ENCODE measurements around the gene ANO4. TPM values are rescaled to one million over a fixed set of nuclear protein-coding genes. Genes with fewer than 3 reads are reported as not detected.

The ANO4 gene
- total RNA-seq, 2 donors from 2014 or later = 7.2 to 8.5 TPM

DNA sequence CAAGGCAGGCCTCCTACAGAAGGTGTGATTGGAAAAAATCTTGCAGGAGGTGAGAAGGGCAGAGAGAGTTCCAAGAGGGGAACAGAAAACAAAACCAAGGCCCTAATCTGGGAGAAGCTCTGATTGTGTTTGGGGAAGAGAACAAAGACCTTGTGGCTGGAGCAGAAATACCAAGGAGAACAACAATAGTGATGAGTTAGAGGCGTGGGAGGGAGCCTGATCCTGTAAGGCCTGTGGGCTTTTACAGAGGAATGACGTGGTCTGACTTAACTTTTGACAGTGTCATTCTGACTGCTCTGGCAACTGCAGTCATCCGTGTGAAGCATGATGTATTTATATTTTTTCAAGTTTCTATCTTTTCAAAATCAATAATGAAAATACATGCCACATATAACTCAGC lies 200.6 kb downstream of the ANO4 start:
- no peak overlapping the region for H3K4me3 ChIP-seq
- WGBS = 65% methylated on average over 3 of the region's 3 CpGs
- intact Hi-C loops (cut with DNase I) = no loop called here

DNA sequence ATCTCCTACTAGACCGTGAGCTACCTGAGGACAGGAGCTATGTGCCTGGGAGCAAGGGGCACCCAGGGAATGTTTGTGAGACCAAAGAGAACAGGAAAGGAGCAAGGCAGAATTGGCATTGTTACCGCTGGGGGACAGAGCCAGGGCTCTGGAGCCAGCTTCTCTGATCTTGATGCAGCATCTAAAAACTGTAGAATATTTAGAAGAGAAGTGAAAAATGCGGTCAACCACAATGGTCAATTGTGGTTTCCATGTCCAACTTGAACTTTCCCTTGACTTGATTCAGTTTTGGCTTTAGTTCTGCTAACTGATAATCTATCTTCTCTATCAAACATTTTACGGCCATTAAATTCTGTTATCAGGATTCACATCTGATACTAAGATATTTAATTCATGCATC lies 201.2 kb downstream of the ANO4 start:
- Histone ChIP-seq H3K4me1 (replicated peaks) (no peaks in the 10 kb centered on the region), H3K4me3 (no peak overlapping the region), H3K9me3 (no peaks in the 10 kb centered on the region), H3K27me3 (replicated peaks; ENCODE audit: insufficient read depth) (no peaks in the 10 kb centered on the region), H3K27ac (no peak overlapping the region), H3K36me3 (no peaks in the 10 kb centered on the region)
- intact Hi-C loops (cut with DNase I) = no loop called here
- DNase-seq (ENCODE audit: low spot score) = no peak
- 80% methylated on average over 4 of the region's 4 CpGs for WGBS
- TF ChIP-seq POLR2A (IDR thresholded peaks at IDR 0.05) = no peak
- TF ChIP-seq POLR2AphosphoS5 (IDR thresholded peaks at IDR 0.05) = no peak
- TF ChIP-seq, protein P1, sequence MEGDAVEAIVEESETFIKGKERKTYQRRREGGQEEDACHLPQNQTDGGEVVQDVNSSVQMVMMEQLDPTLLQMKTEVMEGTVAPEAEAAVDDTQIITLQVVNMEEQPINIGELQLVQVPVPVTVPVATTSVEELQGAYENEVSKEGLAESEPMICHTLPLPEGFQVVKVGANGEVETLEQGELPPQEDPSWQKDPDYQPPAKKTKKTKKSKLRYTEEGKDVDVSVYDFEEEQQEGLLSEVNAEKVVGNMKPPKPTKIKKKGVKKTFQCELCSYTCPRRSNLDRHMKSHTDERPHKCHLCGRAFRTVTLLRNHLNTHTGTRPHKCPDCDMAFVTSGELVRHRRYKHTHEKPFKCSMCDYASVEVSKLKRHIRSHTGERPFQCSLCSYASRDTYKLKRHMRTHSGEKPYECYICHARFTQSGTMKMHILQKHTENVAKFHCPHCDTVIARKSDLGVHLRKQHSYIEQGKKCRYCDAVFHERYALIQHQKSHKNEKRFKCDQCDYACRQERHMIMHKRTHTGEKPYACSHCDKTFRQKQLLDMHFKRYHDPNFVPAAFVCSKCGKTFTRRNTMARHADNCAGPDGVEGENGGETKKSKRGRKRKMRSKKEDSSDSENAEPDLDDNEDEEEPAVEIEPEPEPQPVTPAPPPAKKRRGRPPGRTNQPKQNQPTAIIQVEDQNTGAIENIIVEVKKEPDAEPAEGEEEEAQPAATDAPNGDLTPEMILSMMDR (IDR thresholded peaks at IDR 0.05) = no peak

More for the DNA sequence above, 200.6 kb downstream of the ANO4 start:
- DNase-seq (ENCODE audit: low spot score) = no peak
- Histone ChIP-seq H3K9me3 (no peaks in the 10 kb centered on the region), H3K4me1 (replicated peaks) (no peaks in the 10 kb centered on the region), H3K27ac (no peak overlapping the region), H3K27me3 (replicated peaks; ENCODE audit: insufficient read depth) (no peaks in the 10 kb centered on the region), H3K36me3 (no peaks in the 10 kb centered on the region)
- no peak for TF ChIP-seq POLR2A (IDR thresholded peaks at IDR 0.05)
- TF ChIP-seq POLR2AphosphoS5 (IDR thresholded peaks at IDR 0.05) = no peak
- TF ChIP-seq, protein P1 (IDR thresholded peaks at IDR 0.05) = no peak

DNA sequence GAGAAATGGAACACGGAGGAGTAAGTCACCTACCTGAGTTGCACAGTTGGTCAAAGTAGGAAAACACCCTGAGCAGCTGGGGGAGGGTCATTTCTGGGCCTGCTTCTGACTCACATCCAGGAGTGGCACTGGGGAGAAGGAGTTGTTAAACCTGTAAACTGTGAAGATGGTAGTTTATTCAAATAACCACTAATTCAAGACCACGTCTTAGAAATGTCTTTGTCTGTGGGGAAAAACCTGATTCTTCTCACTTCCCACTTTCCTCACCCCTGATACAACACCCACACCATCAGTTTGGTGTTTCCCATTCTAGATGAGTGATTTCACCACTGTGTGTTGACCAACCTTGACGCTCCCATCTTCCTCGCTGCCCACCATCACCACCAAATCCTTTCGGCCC lies 207.1 kb downstream of the ANO4 start:
- no peak overlapping the region for H3K4me3 ChIP-seq
- TF ChIP-seq, protein P1 (IDR thresholded peaks at IDR 0.05) = no peak
- TF ChIP-seq POLR2AphosphoS5 (IDR thresholded peaks at IDR 0.05) = no peak
- no peaks in the 10 kb centered on the region for H3K9me3 ChIP-seq
- no peak for DNase-seq (ENCODE audit: low spot score)
- H3K27me3 ChIP-seq (replicated peaks; ENCODE audit: insufficient read depth) = no peaks in the 10 kb centered on the region
- H3K27ac ChIP-seq = no peak overlapping the region
- no peaks in the 10 kb centered on the region for H3K4me1 ChIP-seq (replicated peaks)
- H3K36me3 ChIP-seq = no peaks in the 10 kb centered on the region
- intact Hi-C loops (cut with DNase I) = no loop called here
- WGBS = 95% methylated on average over 5 of the region's 5 CpGs

GRCh38 chr12:101002696-101003419 lies 208.3 kb downstream of the ANO4 start:
- Histone ChIP-seq H3K27me3 (replicated peaks; ENCODE audit: insufficient read depth) (no peaks in the 10 kb centered on the region), H3K36me3 (no peaks in the 10 kb centered on the region), H3K4me1 (replicated peaks) (no peaks in the 10 kb centered on the region), H3K9me3 (no peaks in the 10 kb centered on the region), H3K27ac (no peak overlapping the region), H3K4me3 (no peak overlapping the region)
- WGBS = 62% methylated on average over 3 of the region's 3 CpGs
- TF ChIP-seq, protein P1 (IDR thresholded peaks at IDR 0.05) = no peak
- TF ChIP-seq POLR2AphosphoS5 (IDR thresholded peaks at IDR 0.05) = no peak
- no peak for TF ChIP-seq POLR2A (IDR thresholded peaks at IDR 0.05)
- intact Hi-C loops (cut with DNase I) = no loop called here
- DNase-seq (ENCODE audit: low spot score) = no peak

DNA sequence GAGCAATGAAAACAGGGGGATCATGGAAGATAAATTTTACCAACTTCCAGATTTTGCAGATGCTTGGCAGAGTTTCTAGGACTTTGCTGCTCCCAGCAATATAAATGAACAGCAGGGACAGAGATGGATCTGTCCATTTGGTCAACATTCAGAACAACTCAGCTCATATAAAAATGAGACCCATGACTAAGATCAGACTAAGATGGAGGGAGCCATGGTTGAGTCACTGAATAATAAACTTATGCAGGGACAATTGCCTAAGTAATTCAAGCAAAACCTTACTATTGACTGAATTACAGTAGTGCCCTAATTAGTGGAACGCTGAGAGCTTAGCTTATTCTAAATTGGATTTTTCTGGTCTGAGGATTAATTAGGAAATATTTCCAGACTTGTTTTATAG lies 210.3 kb downstream of the ANO4 start:
- no peak for DNase-seq (ENCODE audit: low spot score)
- intact Hi-C loops (cut with DNase I) = no loop called here
- H3K4me3 ChIP-seq = no peak overlapping the region
- H3K27ac ChIP-seq = no peak overlapping the region
- WGBS = 87% methylated on average over 1 of the region's 1 CpG
- H3K9me3 ChIP-seq = no peaks in the 10 kb centered on the region
- H3K4me1 ChIP-seq (replicated peaks) = no peaks in the 10 kb centered on the region
- TF ChIP-seq POLR2A (IDR thresholded peaks at IDR 0.05) = no peak
- TF ChIP-seq POLR2AphosphoS5 (IDR thresholded peaks at IDR 0.05) = no peak
- TF ChIP-seq, protein P1 (IDR thresholded peaks at IDR 0.05) = no peak
- no peaks in the 10 kb centered on the region for H3K36me3 ChIP-seq
- no peaks in the 10 kb centered on the region for H3K27me3 ChIP-seq (replicated peaks; ENCODE audit: insufficient read depth)

Data from prostate gland (tissue), 2 donors.